ENCODE measurements around the gene CRYBG1. TPM values are rescaled to one million over a fixed set of nuclear protein-coding genes. Genes with fewer than 3 reads are reported as not detected.
"Not testable (repeated sequence)": the region's sequence is repeated elsewhere in the genome, so short reads cannot be mapped to it uniquely, and the experiment has no call there.

Gene CRYBG1
- total RNA-seq, 2 donors from 2014 or later = 10.1 to 11.5 TPM

DNA sequence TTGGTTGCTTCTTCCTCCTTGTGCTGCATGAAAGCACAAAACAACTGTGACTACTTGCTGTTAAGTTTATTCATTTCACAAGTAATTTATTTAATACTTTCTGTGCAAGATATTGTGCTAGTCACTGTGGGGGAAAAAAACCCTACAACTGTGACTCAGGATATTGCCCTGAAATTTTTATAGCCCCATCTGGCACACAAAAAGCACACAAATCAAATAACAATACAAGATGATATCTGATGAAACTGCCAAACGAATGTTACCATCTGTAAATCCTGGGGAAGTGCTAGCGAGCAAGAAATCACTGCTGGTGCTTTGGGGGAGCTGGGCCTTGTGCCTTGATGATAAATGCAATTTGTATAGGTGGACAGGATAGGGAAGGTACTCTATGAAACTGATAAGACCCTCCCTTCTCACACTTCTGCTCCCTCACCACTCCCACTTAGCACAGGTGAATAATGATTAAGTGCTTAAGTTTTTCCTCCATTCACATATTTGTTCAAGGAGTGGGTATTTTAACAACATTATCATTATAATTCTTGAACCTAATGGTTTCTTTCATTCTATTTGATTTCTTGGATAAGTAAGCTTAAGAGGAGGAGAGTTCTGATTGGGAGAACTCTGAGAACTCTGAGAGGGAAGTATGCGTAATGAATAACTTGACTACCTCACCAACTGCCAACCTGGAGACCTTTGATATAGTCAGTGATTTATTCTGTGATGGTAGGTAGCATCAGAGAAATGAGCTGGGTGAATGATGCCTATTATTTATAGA is 153.5 kb downstream of the CRYBG1 start:
- intact Hi-C loops (cut with DNase I) = loop anchor here (10.0 kb wide), 1 partner anchor 69 kb away; no protein-coding TSS in a partner anchor

DNA sequence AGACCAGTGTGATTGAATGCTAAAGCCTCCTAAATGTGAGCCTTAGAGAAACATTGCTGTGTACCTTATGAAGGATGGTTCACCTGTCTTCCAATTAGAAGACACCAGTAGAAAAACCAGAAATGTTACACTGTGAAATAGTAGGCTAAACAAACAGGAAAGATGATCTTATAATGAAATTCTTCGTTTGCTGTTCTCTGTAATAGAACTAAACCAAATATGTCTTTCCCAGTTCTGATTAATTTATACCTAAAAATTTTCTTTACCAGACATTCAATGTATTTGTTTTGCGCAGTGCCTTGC is 154.0 kb downstream of the CRYBG1 start:
- ATAC-seq (no peak), DNase-seq (no peak)
- Histone ChIP-seq H3K27me3 (no peaks in the 10 kb centered on the region), H3K4me1 (peaks cover 38% of the 10 kb centered on the region), H3K36me3 (replicated peaks in 1 of 2; ENCODE audit: insufficient read depth in 1 of 2, low read depth in 2 of 2) (no peaks in the 10 kb centered on the region), H3K27ac (peak overlapping the region in 3 of 4 donors; percentile 74 to 95 (median 91)), H3K4me3 (no peak overlapping the region), H3K9me3 (no peaks in the 10 kb centered on the region)
- TF ChIP-seq POLR2A (IDR thresholded peaks at IDR 0.05) = no peak
- TF ChIP-seq, protein P1, sequence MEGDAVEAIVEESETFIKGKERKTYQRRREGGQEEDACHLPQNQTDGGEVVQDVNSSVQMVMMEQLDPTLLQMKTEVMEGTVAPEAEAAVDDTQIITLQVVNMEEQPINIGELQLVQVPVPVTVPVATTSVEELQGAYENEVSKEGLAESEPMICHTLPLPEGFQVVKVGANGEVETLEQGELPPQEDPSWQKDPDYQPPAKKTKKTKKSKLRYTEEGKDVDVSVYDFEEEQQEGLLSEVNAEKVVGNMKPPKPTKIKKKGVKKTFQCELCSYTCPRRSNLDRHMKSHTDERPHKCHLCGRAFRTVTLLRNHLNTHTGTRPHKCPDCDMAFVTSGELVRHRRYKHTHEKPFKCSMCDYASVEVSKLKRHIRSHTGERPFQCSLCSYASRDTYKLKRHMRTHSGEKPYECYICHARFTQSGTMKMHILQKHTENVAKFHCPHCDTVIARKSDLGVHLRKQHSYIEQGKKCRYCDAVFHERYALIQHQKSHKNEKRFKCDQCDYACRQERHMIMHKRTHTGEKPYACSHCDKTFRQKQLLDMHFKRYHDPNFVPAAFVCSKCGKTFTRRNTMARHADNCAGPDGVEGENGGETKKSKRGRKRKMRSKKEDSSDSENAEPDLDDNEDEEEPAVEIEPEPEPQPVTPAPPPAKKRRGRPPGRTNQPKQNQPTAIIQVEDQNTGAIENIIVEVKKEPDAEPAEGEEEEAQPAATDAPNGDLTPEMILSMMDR (IDR thresholded peaks at IDR 0.05) = no peak
- intact Hi-C loops (cut with DNase I) = loop anchor here (10.0 kb wide), 1 partner anchor 70 kb away; no protein-coding TSS in a partner anchor
- WGBS, 2 donors = 49 to 56% methylated on average over 2 of the region's 2 CpGs

More for the DNA sequence above, 153.5 kb downstream of the CRYBG1 start:
- no peaks in the 10 kb centered on the region for H3K9me3 ChIP-seq
- H3K36me3 ChIP-seq (replicated peaks in 1 of 2; ENCODE audit: insufficient read depth in 1 of 2, low read depth in 2 of 2) = no peaks in the 10 kb centered on the region
- no peak for ATAC-seq
- no peaks in the 10 kb centered on the region for H3K27me3 ChIP-seq
- no peak overlapping the region for H3K4me3 ChIP-seq
- 23 to 34% methylated on average over 3 of the region's 3 CpGs for WGBS, 2 donors
- DNase-seq = no peak
- no peak for TF ChIP-seq POLR2A (IDR thresholded peaks at IDR 0.05)
- TF ChIP-seq, protein P1 (IDR thresholded peaks at IDR 0.05) = no peak
- peaks cover 38% of the 10 kb centered on the region for H3K4me1 ChIP-seq
- peak overlapping the region in 3 of 4 donors; percentile 74 to 95 (median 91) for H3K27ac ChIP-seq

DNA sequence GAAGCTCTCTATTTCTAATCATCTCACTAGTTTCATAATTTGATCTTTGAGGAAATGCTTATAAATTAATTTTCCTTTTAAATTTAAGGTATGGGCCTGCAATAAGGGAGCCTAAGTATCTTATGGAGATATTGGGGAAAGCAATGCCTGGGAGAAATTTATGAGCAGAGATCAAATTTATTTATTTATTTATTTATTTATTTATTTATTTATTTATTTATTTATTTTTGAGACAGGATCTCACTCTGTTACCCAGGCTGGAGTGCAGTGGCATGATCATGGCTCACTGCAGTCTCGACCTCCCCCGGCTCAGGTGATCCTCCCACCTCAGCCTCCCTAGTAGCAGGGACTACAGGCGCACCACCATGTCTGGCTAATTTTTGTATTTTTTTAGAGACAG is 155.1 kb downstream of the CRYBG1 start:
- not testable (repeated sequence) for H3K9me3 ChIP-seq; H3K36me3 ChIP-seq (replicated peaks in 1 of 2; ENCODE audit: insufficient read depth in 1 of 2, low read depth in 2 of 2); H3K4me3 ChIP-seq; DNase-seq; ATAC-seq; H3K27me3 ChIP-seq
- 93 to 97% methylated on average over 3 of the region's 3 CpGs for WGBS, 2 donors
- intact Hi-C loops (cut with DNase I) = loop anchor here (10.0 kb wide), 1 partner anchor 71 kb away; no protein-coding TSS in a partner anchor
- Histone ChIP-seq H3K4me1 (peaks cover 30% of the 10 kb centered on the region), H3K27ac (peak overlapping the region in 1 of 4 donors; percentile 91)

DNA sequence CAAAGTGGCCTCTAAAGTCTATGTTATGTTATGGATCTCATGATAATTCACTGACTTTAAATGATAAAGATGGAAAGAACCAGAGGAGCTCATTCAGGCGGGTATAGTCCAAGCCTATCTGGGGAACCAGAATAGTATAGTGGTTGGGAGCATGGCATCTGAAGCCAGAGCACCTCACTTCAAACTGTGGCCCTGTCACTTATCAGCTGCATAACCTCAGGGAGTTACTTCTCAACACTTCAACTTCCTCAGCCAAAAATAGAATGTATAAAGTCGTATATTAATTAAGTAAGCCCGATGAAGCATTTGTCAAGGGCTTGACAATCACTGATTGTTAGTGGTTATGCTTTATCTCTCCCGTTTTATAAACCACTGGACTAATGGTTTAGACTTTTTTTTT is 156.1 kb downstream of the CRYBG1 start:
- intact Hi-C loops (cut with DNase I) = loop anchor here (10.0 kb wide), 1 partner anchor 72 kb away; no protein-coding TSS in a partner anchor
- no peak overlapping the region for H3K4me3 ChIP-seq
- H3K27me3 ChIP-seq = no peaks in the 10 kb centered on the region
- no peak for ATAC-seq
- TF ChIP-seq, protein P1 (IDR thresholded peaks at IDR 0.05) = no peak
- no peak for TF ChIP-seq POLR2A (IDR thresholded peaks at IDR 0.05)
- peak overlapping the region in 2 of 4 donors; percentile 19 to 91 for H3K27ac ChIP-seq
- no peaks in the 10 kb centered on the region for H3K9me3 ChIP-seq
- peaks cover 20% of the 10 kb centered on the region for H3K4me1 ChIP-seq
- WGBS, 2 donors = 27 to 41% methylated on average over 4 of the region's 4 CpGs
- no peak for DNase-seq
- H3K36me3 ChIP-seq (replicated peaks in 1 of 2; ENCODE audit: insufficient read depth in 1 of 2, low read depth in 2 of 2) = no peaks in the 10 kb centered on the region

DNA sequence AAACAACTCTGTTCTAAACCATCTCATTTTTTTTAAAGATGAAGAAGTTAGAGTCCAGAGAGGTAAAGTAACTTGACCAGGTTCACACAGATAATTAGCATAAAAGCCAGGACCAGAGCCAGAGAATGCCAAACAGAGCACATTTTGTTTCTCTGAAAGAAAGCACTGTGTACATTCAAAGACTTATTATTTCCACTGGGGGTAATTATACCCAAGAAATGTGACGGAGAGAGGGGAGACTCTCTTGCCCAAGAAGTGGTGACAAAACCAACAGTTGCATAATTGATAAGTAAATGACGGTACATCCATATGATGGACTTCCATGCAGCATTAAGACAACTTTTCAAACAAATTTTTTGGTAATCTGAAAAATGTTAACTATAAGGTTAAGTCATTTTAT is 157.2 kb downstream of the CRYBG1 start:
- ATAC-seq = no peak
- TF ChIP-seq, protein P1 (IDR thresholded peaks at IDR 0.05) = no peak
- no peak for TF ChIP-seq POLR2A (IDR thresholded peaks at IDR 0.05)
- intact Hi-C loops (cut with DNase I) = loop anchor here (10.0 kb wide), 1 partner anchor 73 kb away; no protein-coding TSS in a partner anchor
- Histone ChIP-seq H3K27ac (no peak overlapping the region), H3K27me3 (no peaks in the 10 kb centered on the region), H3K9me3 (no peaks in the 10 kb centered on the region), H3K4me1 (peaks cover 15% of the 10 kb centered on the region), H3K4me3 (no peak overlapping the region), H3K36me3 (replicated peaks in 1 of 2; ENCODE audit: insufficient read depth in 1 of 2, low read depth in 2 of 2) (no peaks in the 10 kb centered on the region)
- WGBS, 2 donors = 44 to 59% methylated on average over 2 of the region's 2 CpGs
- no peak for DNase-seq

All from body of pancreas (tissue), 4 donors.